Mononuclear cell (primary cell): ENCODE data around the gene SLC25A34. TPM values are rescaled to one million over a fixed set of nuclear protein-coding genes. Genes with fewer than 3 reads are reported as not detected.
"Not testable (repeated sequence)": the region's sequence is repeated elsewhere in the genome, so short reads cannot be mapped to it uniquely, and the experiment has no call there.

Experiments used
- H3K27me3 ChIP-seq: 2 replicates; pipeline ENCODE4 v1.6.0; 2011; ENCODE audit warnings: low read length, control low read depth; ENCODE audit not compliant: insufficient read depth
- H3K4me1 ChIP-seq: 2 replicates; pipeline ENCODE4 v1.5.1; 2011; ENCODE audit warnings: mild to moderate bottlenecking, low read length, control low read depth; ENCODE audit not compliant: insufficient read depth
- H3K4me3 ChIP-seq: 2 replicates; pipeline ENCODE4 v1.5.1; 2011; ENCODE audit warnings: mild to moderate bottlenecking, low read length, moderate library complexity
- H3K9me3 ChIP-seq: 2 replicates; pipeline ENCODE4 v1.5.1; 2011; ENCODE audit warnings: low read depth, mild to moderate bottlenecking, control low read depth, low read length
- total RNA-seq: library from RNA; depleted of rRNA; stranded (reverse); fragments of >200 nt; gene quantifications from one replicate; pipeline ENCODE4 v1.2.3, GENCODE V29; 2012

Gene SLC25A34
- total RNA-seq, result 1.0 TPM

GRCh38 chr1:15736038-15736891 is at the start of gene SLC25A34:
SLC25A34 (plus strand) TSS chr1:15736258; CDS start chr1:15736486, 228 bp downstream.
- no peak within 1 kb of the TSS for H3K4me3 ChIP-seq
- H3K9me3 ChIP-seq, result no peaks in the 10 kb centered on the region
- no peaks in the 10 kb centered on the region for H3K27me3 ChIP-seq
- no peaks in the 10 kb centered on the region for H3K4me1 ChIP-seq

- no peaks in the 10 kb centered on the region for H3K27me3 ChIP-seq
Observed at GRCh38 chr1:15687446-15687845, 48.6 kb upstream of the SLC25A34 start.

DNA sequence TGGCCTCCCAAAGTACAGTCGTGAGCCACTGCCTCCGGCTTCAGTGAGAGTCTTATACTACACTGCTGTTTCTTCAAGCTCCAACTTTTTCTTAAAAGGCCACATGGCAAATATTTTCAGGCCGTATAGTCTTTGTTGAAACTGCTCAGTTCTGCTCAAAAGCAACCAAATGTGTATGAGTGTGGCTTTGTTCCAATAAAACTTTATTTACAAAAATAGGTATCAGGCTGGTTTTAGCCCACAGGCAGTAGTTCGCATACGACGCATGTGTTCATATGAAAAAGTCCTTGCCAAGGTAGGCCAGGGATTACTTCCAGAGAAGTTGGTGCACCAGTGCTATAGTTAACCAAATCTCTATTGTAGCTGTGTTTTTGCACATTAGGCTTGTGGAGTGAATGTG is 45.7 kb upstream of the SLC25A34 start:
- H3K9me3 ChIP-seq, result no peaks in the 10 kb centered on the region
- H3K27me3 ChIP-seq, result no peaks in the 10 kb centered on the region
- peaks cover 14% of the 10 kb centered on the region for H3K4me1 ChIP-seq
- no peak overlapping the region for H3K4me3 ChIP-seq

More at GRCh38 chr1:15687446-15687845, 48.6 kb upstream of the SLC25A34 start:
- H3K9me3 ChIP-seq, result no peaks in the 10 kb centered on the region
- no peak overlapping the region for H3K4me3 ChIP-seq
- peaks cover 28% of the 10 kb centered on the region for H3K4me1 ChIP-seq

DNA sequence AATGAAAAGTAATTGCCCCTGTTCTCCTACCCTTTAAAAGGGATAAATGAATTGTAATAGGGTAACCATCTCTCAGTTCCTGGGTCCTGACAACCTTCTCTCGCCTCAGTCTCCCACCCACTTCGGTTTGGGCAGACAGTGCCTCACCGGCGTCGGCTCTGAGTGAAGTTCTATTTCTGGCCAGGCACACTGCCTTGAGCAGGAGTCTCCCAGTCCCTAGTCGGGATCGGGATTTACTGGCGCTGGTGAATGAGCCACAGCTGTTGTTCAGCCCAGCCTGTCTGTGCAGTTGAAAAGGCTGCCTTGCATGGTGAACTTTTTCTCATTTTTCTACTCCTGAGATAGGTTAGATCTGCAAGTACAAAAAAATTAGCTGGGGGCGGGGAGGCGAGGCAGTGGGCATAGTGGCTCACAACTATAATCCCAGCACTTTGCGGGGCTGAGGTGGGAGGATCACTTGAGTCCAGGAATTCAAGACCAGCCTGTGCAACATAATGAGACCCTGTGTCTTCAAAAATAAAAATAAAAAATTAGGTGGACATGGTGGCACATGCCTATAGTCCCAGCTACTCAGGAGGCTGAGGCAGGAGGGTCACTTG is 44.5 kb upstream of the SLC25A34 start:
- Histone ChIP-seq H3K9me3 (no peaks in the 10 kb centered on the region), H3K4me3 (no peak overlapping the region), H3K4me1 (peaks cover 12% of the 10 kb centered on the region), H3K27me3 (no peaks in the 10 kb centered on the region)

- H3K9me3 ChIP-seq, result no peaks in the 10 kb centered on the region
- no peaks in the 10 kb centered on the region for H3K27me3 ChIP-seq
- no peak overlapping the region for H3K4me3 ChIP-seq
- H3K4me1 ChIP-seq, result peaks cover 18% of the 10 kb centered on the region
Observed at GRCh38 chr1:15692121-15692682, 43.9 kb upstream of the SLC25A34 start.

DNA sequence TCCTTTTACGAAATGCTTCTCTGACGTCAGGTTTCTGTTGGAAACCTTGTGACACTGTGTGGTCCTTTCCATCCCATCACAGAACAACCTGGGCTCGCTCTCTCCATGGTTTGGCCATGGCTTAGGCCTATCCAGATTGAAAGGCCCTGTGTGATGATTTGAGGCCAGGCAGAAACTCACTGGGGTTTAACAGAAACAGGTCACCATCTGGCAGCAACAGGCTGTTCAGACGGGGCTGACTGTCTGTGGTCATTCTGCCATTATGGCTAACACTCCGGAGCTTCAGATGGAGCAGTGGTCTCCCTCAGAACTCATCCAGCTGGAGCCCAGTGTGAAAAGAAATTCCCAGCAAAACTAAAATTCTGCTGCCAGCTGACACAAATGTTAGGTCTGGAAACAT is 42.7 kb upstream of the SLC25A34 start:
- H3K27me3 ChIP-seq, result no peaks in the 10 kb centered on the region
- H3K9me3 ChIP-seq, result no peaks in the 10 kb centered on the region
- peaks cover 30% of the 10 kb centered on the region for H3K4me1 ChIP-seq
- H3K4me3 ChIP-seq, result no peak overlapping the region

- no peaks in the 10 kb centered on the region for H3K27me3 ChIP-seq
- H3K4me3 ChIP-seq, result peak overlapping the region; percentile 26
- peaks cover 34% of the 10 kb centered on the region for H3K4me1 ChIP-seq
- no peaks in the 10 kb centered on the region for H3K9me3 ChIP-seq
Observed at GRCh38 chr1:15696956-15697521, 39.0 kb upstream of the SLC25A34 start.

DNA sequence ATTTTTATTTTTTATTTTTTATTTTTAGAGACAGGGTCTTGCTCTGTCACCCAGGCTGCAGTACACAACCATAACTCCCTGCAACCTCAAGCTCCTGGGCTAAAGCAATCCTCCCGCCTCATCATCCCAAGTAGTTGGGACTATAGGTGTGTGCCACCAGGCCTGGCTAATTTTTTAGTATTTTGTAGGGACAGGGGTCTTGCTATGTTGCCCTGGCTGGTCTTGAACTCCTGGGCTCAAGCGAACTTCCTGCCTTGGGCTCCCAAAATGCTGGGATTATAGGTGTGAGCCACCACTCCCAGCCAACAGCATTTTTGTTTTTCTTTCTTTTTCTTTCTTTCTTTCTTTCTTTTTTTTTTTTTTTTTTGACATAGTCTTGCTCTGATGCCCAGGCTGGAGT is 37.9 kb upstream of the SLC25A34 start:
- H3K9me3 ChIP-seq, result no peaks in the 10 kb centered on the region
- H3K4me1 ChIP-seq, result peaks cover 34% of the 10 kb centered on the region
- H3K27me3 ChIP-seq, result no peaks in the 10 kb centered on the region
- no peak overlapping the region for H3K4me3 ChIP-seq

- not testable (repeated sequence) for H3K27me3 ChIP-seq, H3K9me3 ChIP-seq, H3K4me3 ChIP-seq
- H3K4me1 ChIP-seq, result peaks cover 32% of the 10 kb centered on the region
Observed at GRCh38 chr1:15699321-15699720, 36.7 kb upstream of the SLC25A34 start.

GRCh38 chr1:15700508-15700907 is 35.5 kb upstream of the SLC25A34 start:
- no peaks in the 10 kb centered on the region for H3K9me3 ChIP-seq
- peaks cover 29% of the 10 kb centered on the region for H3K4me1 ChIP-seq
- H3K4me3 ChIP-seq, result no peak overlapping the region
- H3K27me3 ChIP-seq, result no peaks in the 10 kb centered on the region

- no peaks in the 10 kb centered on the region for H3K27me3 ChIP-seq
- H3K9me3 ChIP-seq, result no peaks in the 10 kb centered on the region
- H3K4me1 ChIP-seq, result peaks cover 20% of the 10 kb centered on the region
- H3K4me3 ChIP-seq, result no peak overlapping the region
Observed at GRCh38 chr1:15701784-15702183, 34.3 kb upstream of the SLC25A34 start.

DNA sequence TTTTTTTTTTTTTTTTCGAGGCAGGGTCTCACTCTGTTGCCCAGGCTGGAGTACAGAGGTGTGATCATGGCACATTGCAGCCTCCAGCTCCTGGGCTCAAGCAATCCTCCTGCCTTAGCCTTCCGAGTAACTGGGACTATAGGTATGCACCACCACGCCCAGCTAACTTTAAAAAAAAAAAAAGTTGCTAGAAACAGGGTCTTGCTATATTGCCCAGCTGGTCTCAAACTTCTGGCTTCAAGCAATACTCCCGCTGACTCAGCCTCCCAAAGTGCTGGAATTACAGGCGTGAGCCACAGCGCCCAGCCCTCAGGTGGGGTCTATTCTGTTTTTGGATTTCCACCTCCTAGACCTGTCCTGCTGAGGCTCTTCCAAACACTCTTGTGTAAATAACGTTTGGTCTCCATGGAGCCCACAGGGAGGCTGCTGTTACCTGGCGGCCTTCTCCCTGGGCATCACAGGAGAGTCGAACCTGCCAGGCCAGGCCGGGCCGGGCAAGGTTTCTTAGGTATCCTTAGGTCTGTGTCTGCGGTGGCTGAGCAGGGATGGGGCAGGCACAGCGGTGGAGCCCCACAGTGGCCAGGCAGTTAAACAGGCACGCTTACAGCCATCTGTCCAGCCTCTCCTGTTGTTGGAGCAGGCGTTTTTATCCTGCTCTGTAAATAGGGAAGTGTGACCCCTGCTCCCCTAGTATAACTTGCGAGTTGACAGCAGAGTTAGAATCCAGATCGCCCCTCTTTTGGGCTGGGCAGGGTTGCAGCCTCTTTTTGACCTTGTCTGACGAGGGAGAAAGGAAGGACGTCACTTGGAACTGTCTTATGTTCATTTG is 33.1 kb upstream of the SLC25A34 start:
- no peak overlapping the region for H3K4me3 ChIP-seq
- H3K9me3 ChIP-seq, result no peaks in the 10 kb centered on the region
- no peaks in the 10 kb centered on the region for H3K27me3 ChIP-seq
- H3K4me1 ChIP-seq, result peaks cover 8% of the 10 kb centered on the region

DNA sequence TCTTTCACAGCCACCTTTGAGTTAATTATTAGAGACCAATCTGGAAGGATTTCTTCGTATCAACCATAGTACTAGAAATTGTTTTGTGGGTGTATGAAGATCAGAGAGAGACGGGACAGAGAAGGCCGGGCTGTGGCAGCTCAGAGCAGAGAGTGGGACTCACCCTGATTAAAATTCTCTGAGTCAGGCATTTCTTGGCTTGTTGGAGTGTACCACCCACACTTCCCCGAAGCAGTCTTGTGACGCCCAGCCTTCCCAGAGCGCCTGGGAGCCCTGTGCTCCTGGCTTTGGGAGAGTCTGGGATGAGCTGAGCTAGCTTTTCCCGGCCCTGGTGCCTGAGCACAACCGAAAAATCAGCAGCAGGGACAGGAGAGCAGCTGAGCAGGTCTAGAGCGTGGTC is 32.5 kb upstream of the SLC25A34 start:
- no peaks in the 10 kb centered on the region for H3K9me3 ChIP-seq
- no peak overlapping the region for H3K4me3 ChIP-seq
- peaks cover 2% of the 10 kb centered on the region for H3K4me1 ChIP-seq
- H3K27me3 ChIP-seq, result no peaks in the 10 kb centered on the region

DNA sequence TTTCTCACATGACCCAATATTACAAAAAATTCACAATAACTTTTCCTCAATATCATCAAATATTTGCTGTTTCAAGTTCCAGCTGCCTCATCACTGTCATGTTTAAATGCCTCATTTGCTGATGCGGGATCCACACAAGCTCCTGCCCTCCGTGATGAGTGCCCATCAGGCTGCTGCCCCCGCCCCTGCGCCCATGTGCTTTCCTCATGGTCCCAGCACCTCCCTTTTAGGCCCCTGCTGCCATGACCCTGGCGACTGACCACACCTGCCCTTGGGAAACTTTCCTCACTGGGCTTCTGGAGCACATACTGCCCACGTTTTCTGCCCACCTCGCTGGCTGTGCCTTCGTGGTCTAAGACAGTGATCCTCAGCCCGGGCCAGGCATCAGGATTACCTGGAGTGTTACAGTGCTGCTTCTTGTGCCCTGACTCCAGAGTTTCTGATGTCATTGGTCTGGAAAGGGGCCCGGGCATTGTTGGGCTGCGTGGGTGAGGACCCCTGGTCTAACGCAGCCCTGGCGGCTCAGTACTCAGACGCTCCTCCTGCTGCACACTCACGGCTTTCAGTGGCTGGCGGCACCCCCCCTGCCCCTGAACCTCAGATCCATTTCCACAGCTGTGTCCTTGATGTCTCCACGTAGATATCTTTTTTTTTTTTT is 31.4 kb upstream of the SLC25A34 start:
- Histone ChIP-seq H3K4me3 (no peak overlapping the region), H3K27me3 (no peaks in the 10 kb centered on the region)

More for the DNA sequence above, 31.4 kb upstream of the SLC25A34 start:
- H3K9me3 ChIP-seq, result no peaks in the 10 kb centered on the region
- no peaks in the 10 kb centered on the region for H3K4me1 ChIP-seq
